Measurements from ENCODE around the gene COX20. TPM values are rescaled to one million over a fixed set of nuclear protein-coding genes. Genes with fewer than 3 reads are reported as not detected.

COX20 gene
- total and polyA plus RNA-seq, 2 donors from 2014 or later, result 45.4 to 171 TPM

GRCh38 chr1:244840219-244840794 lies 4.8 kb downstream of the COX20 start:
- intact Hi-C loops (cut with DNase I), result no loop called here
- Histone ChIP-seq H3K4me3 (ENCODE audit: low read length in 3 of 3) (peak overlapping the region in 1 of 3 donors; percentile 6), H3K9me3 (ENCODE audit: control insufficient read depth in 2 of 3, insufficient read depth in 1 of 3, low read length in 3 of 3) (no peaks in the 10 kb centered on the region), H3K27ac (ENCODE audit: low read depth in 2 of 2, low read length in 2 of 2) (peak overlapping the region in 1 of 2 donors; percentile 45), H3K36me3 (ENCODE audit: control insufficient read depth in 2 of 3, insufficient read depth in 3 of 3, low read length in 3 of 3) (peaks cover 3 to 25% (median 6%) of the 10 kb centered on the region in 3 donors), H3K27me3 (ENCODE audit: control insufficient read depth, insufficient read depth, low read length) (no peaks in the 10 kb centered on the region), H3K9ac (ENCODE audit: low read length in 3 of 3) (no peak overlapping the region), H3K4me1 (ENCODE audit: control insufficient read depth in 2 of 3, insufficient read depth in 2 of 3, low read depth in 1 of 3, low read length in 3 of 3) (peaks cover 3 to 28% (median 11%) of the 10 kb centered on the region in 3 donors)
- DNase-seq, result peak in 1 of 5 donors; percentile 43
- FAIRE-seq, result no peak
- no peak for TF ChIP-seq CTCF (IDR thresholded peaks at IDR 0.05; ENCODE audit: borderline replicate concordance, extremely low read depth, insufficient read depth)

DNA sequence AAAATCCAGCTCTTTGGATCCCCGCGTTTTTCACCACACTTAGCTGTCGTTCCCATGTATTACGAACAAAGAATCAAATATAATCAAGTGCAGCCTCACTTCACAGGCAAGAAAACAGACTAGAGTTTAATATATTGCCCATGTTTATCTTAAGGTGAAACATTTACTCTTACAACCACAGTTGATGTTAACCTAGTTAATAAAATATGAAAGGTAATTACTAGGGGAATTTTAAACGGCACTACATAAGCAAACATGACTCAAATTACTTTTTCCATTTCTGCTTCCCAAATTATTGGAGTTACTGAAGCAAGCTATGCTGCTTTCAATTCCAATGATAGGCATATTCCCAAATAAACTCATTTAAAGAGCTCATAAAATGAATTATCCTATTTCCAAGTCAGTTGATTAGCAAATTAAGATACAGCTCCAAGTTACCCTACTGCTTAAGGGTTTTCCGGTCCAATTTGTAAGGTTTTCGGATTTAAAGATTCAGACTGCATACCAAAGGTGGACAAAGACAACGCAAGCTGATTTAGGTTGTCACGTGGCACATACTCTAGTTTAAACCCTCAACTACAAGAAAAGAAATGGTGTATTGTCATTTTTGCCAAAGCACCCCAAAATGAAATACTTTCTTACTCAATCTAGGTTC lies 5.9 kb downstream of the COX20 start:
- Histone ChIP-seq H3K27me3 (ENCODE audit: control insufficient read depth, insufficient read depth, low read length) (no peaks in the 10 kb centered on the region), H3K9ac (ENCODE audit: low read length in 3 of 3) (no peak overlapping the region), H3K36me3 (ENCODE audit: control insufficient read depth in 2 of 3, insufficient read depth in 3 of 3, low read length in 3 of 3) (peaks cover 3 to 28% (median 10%) of the 10 kb centered on the region in 3 donors), H3K4me1 (ENCODE audit: control insufficient read depth in 2 of 3, insufficient read depth in 2 of 3, low read depth in 1 of 3, low read length in 3 of 3) (peaks cover 3 to 26% (median 11%) of the 10 kb centered on the region in 3 donors), H3K9me3 (ENCODE audit: control insufficient read depth in 2 of 3, insufficient read depth in 1 of 3, low read length in 3 of 3) (no peaks in the 10 kb centered on the region), H3K4me3 (ENCODE audit: low read length in 3 of 3) (peak overlapping the region in 1 of 3 donors; percentile 6), H3K27ac (ENCODE audit: low read depth in 2 of 2, low read length in 2 of 2) (peak overlapping the region in 1 of 2 donors; percentile 19)
- peak in 1 of 5 donors; percentile 40 for DNase-seq
- FAIRE-seq, result peak; percentile 33
- no peak for TF ChIP-seq CTCF (IDR thresholded peaks at IDR 0.05; ENCODE audit: borderline replicate concordance, extremely low read depth, insufficient read depth)
- intact Hi-C loops (cut with DNase I), result no loop called here

- no peak for TF ChIP-seq CTCF (IDR thresholded peaks at IDR 0.05; ENCODE audit: borderline replicate concordance, extremely low read depth, insufficient read depth)
- Histone ChIP-seq H3K4me1 (ENCODE audit: control insufficient read depth in 2 of 3, insufficient read depth in 2 of 3, low read depth in 1 of 3, low read length in 3 of 3) (peaks cover 3 to 14% (median 7%) of the 10 kb centered on the region in 3 donors), H3K27ac (ENCODE audit: low read depth in 2 of 2, low read length in 2 of 2) (no peak overlapping the region), H3K27me3 (ENCODE audit: control insufficient read depth, insufficient read depth, low read length) (no peaks in the 10 kb centered on the region), H3K36me3 (ENCODE audit: control insufficient read depth in 2 of 3, insufficient read depth in 3 of 3, low read length in 3 of 3) (peaks cover 5 to 30% (median 10%) of the 10 kb centered on the region in 3 donors), H3K4me3 (ENCODE audit: low read length in 3 of 3) (no peak overlapping the region), H3K9ac (ENCODE audit: low read length in 3 of 3) (no peak overlapping the region), H3K9me3 (ENCODE audit: control insufficient read depth in 2 of 3, insufficient read depth in 1 of 3, low read length in 3 of 3) (no peaks in the 10 kb centered on the region)
- no peak for DNase-seq
- FAIRE-seq, result no peak
- intact Hi-C loops (cut with DNase I), result no loop called here
Measured at GRCh38 chr1:244843148-244843978, 7.9 kb downstream of the COX20 start.

Data from kidney (tissue), 14 donors.